ENCODE results near the gene NDST1. TPM values are rescaled to one million over a fixed set of nuclear protein-coding genes. Genes with fewer than 3 reads are reported as not detected.

Gene NDST1
- total and polyA plus RNA-seq, 2 of the 8 experiments (the other 6 are each of a cell fraction or from before 2014, with no cell fraction given): 27.0 to 72.0 TPM

GRCh38 chr5:150541895-150542294, 34.0 kb downstream of the NDST1 start:
- H4K91ac ChIP-seq (replicated peaks; ENCODE audit: insufficient read length, low read length): no peak overlapping the region
- H3K79me2 ChIP-seq (ENCODE audit: control insufficient read depth in 1 of 2, insufficient read depth in 2 of 2, low read length in 2 of 2): no peaks in the 10 kb centered on the region
- H3K36me3 ChIP-seq (ENCODE audit: control insufficient read depth in 2 of 4, insufficient read depth in 4 of 4, low read length in 3 of 4): peaks cover 15 to 60% (median 38%) of the 10 kb centered on the region in 4 experiments
- H3K4ac ChIP-seq (replicated peaks; ENCODE audit: insufficient read length, low read depth, low read length): no peak overlapping the region
- no peaks in the 10 kb centered on the region for H3K27me3 ChIP-seq (replicated peaks in 1 of 4; ENCODE audit: control insufficient read depth in 3 of 4, extremely low read depth in 1 of 4, insufficient read depth in 3 of 4, low read length in 3 of 4)
- POLR2A ChIA-PET (ENCODE audit: partially characterized antibody): interaction anchor here (0.8 to 2.7 kb wide), 8 partner anchors 9 to 92 kb away, joined by 3 to 15 read pairs (median 3); partner anchors contain the start of gene RPS14
- no peak overlapping the region for H2AK5ac ChIP-seq (ENCODE audit: low read depth, low read length)
- no peak overlapping the region for H3K23ac ChIP-seq (ENCODE audit: insufficient read length)
- H4K5ac ChIP-seq (ENCODE audit: insufficient read length, low read depth, low read length): no peak overlapping the region
- DNase-seq (ENCODE audit: low read depth in 1 of 2, low spot score in 2 of 2) (no peak), FAIRE-seq (no peak)
- no peak overlapping the region for H3K14ac ChIP-seq (ENCODE audit: insufficient read length)
- H2BK120ac ChIP-seq (replicated peaks; ENCODE audit: low read depth, low read length): no peak overlapping the region
- peaks cover 3 to 8% of the 10 kb centered on the region in 2 experiments for H4K20me1 ChIP-seq (replicated peaks in 1 of 2; ENCODE audit: control insufficient read depth in 1 of 2, insufficient read depth in 2 of 2, low read length in 2 of 2)
- no peak overlapping the region for H3K4me2 ChIP-seq (ENCODE audit: insufficient read depth in 1 of 2, low read depth in 2 of 2, low read length in 2 of 2)
- H2BK5ac ChIP-seq (ENCODE audit: low read depth, low read length): no peak overlapping the region
- H3K9ac ChIP-seq (replicated peaks in 1 of 4; ENCODE audit: extremely low read depth in 1 of 4, low read depth in 3 of 4, low read length in 3 of 4): no peak overlapping the region
- H2AFZ ChIP-seq (ENCODE audit: low read length): no peak overlapping the region
- H3K4me3 ChIP-seq (ENCODE audit: extremely low read depth in 1 of 4, insufficient read depth in 2 of 4, low read depth in 3 of 4, low read length in 4 of 4): no peak overlapping the region
- no peaks in the 10 kb centered on the region for H3K23me2 ChIP-seq (ENCODE audit: low read depth, low read length)
- H3K9me3 ChIP-seq (ENCODE audit: insufficient read depth in 2 of 2, low read depth in 1 of 2, low read length in 1 of 2): no peaks in the 10 kb centered on the region
- no peaks in the 10 kb centered on the region; a peak in 1 of 7 replicates for H3K4me1 ChIP-seq (replicated peaks in 1 of 4; ENCODE audit: control insufficient read depth in 3 of 4, insufficient read depth in 4 of 4, low read length in 3 of 4)
- H2BK20ac ChIP-seq (ENCODE audit: low read length): no peak overlapping the region
- CTCF ChIA-PET (ENCODE audit: partially characterized antibody): interaction anchor here (1.1 to 6.6 kb wide), 14 partner anchors 11 to 110 kb away, joined by 3 to 46 read pairs (median 7); partner anchors contain the start of gene RPS14
- H4K8ac ChIP-seq (ENCODE audit: extremely low read depth, insufficient read depth, low read length): no peak overlapping the region
- no peak overlapping the region for H2BK12ac ChIP-seq (ENCODE audit: low read depth, low read length)
- H3K79me1 ChIP-seq (ENCODE audit: low read depth, low read length): no peaks in the 10 kb centered on the region
- H3K27ac ChIP-seq (ENCODE audit: low read depth, low read length): no peak overlapping the region
- no peak overlapping the region for H3K56ac ChIP-seq (replicated peaks; ENCODE audit: insufficient read length, low read depth, low read length)
- H3K18ac ChIP-seq (ENCODE audit: extremely low read depth, low read length): no peak overlapping the region
- H2BK15ac ChIP-seq (ENCODE audit: low read length): no peak overlapping the region
- TF ChIP-seq NANOG (IDR thresholded peaks at IDR 0.05; ENCODE audit: insufficient read depth, low read depth, low read length, poor library complexity, severe bottlenecking): no peak
- TF ChIP-seq EZH2 (IDR thresholded peaks at IDR 0.05; ENCODE audit: low read depth, low read length, severe bottlenecking): no peak
- no peak for TF ChIP-seq ATF2 (IDR thresholded peaks at IDR 0.05; ENCODE audit: low read length)
- no peak for TF ChIP-seq KDM1A (IDR thresholded peaks at IDR 0.05; ENCODE audit: borderline replicate concordance, low read length)
- no peak for TF ChIP-seq TCF12 (IDR thresholded peaks at IDR 0.05; ENCODE audit: low read depth, low read length)
